Fibroblast of villous mesenchyme (primary cell): ENCODE measurements around the gene GMDS. TPM values are rescaled to one million over a fixed set of nuclear protein-coding genes. Genes with fewer than 3 reads are reported as not detected.

Source experiments
- DNase-seq: peaks from one replicate; pipeline ENCODE4 v3.0.0-alpha.2; 2010; ENCODE audit warnings: low read depth
- H3K4me3 ChIP-seq: 2 replicates; pipeline ENCODE4 v1.5.1; 2011; ENCODE audit warnings: low read depth, mild to moderate bottlenecking, low read length
- CTCF ChIP-seq: IDR thresholded peaks from 2 replicates; pipeline ENCODE4 v1.5.1; 2012; ENCODE audit warnings: low read depth, mild to moderate bottlenecking, low read length; ENCODE audit not compliant: insufficient read depth
- total RNA-seq: library from RNA; depleted of rRNA; stranded (reverse); fragments of >200 nt; gene quantifications from 2 replicates; pipeline ENCODE4 v1.2.3, GENCODE V29; 2012

The GMDS gene
- total RNA-seq, 1 donor, result 6.5 TPM

- no peak overlapping the region for H3K4me3 ChIP-seq
- no peak for DNase-seq
- no peak for TF ChIP-seq CTCF
These were observed 447.0 kb downstream of the GMDS start for GRCh38 chr6:1798303-1798964.

GRCh38 chr6:1797801-1798200 is 447.6 kb downstream of the GMDS start:
- H3K4me3 ChIP-seq, result no peak overlapping the region
- no peak for TF ChIP-seq CTCF
- peak; percentile 55 for DNase-seq

GRCh38 chr6:1796706-1797529 is 448.5 kb downstream of the GMDS start:
- TF ChIP-seq CTCF, result no peak
- DNase-seq, result no peak
- no peak overlapping the region for H3K4me3 ChIP-seq

GRCh38 chr6:1795910-1796309 is 449.5 kb downstream of the GMDS start:
- DNase-seq, result no peak
- no peak for TF ChIP-seq CTCF
- H3K4me3 ChIP-seq, result no peak overlapping the region

- DNase-seq, result no peak
- H3K4me3 ChIP-seq, result no peak overlapping the region
- TF ChIP-seq CTCF, result peak; percentile 55
These were observed 452.4 kb downstream of the GMDS start for GRCh38 chr6:1792989-1793388.

- no peak for DNase-seq
These were observed 454.7 kb downstream of the GMDS start for GRCh38 chr6:1790684-1791083.

More at GRCh38 chr6:1790684-1791083, 454.7 kb downstream of the GMDS start:
- no peak for TF ChIP-seq CTCF
- H3K4me3 ChIP-seq, result no peak overlapping the region
